GM19463 (cell line): ENCODE results near the gene TMEM114.

Experiments
- ATAC-seq: cut with Tn5 transposase; IDR thresholded peaks from one replicate; pipeline ENCODE4 v1.9.1; 2021; ENCODE audit warnings: mild to moderate bottlenecking, moderate library complexity; ENCODE audit not compliant: unreplicated experiment

TMEM114 gene

DNA sequence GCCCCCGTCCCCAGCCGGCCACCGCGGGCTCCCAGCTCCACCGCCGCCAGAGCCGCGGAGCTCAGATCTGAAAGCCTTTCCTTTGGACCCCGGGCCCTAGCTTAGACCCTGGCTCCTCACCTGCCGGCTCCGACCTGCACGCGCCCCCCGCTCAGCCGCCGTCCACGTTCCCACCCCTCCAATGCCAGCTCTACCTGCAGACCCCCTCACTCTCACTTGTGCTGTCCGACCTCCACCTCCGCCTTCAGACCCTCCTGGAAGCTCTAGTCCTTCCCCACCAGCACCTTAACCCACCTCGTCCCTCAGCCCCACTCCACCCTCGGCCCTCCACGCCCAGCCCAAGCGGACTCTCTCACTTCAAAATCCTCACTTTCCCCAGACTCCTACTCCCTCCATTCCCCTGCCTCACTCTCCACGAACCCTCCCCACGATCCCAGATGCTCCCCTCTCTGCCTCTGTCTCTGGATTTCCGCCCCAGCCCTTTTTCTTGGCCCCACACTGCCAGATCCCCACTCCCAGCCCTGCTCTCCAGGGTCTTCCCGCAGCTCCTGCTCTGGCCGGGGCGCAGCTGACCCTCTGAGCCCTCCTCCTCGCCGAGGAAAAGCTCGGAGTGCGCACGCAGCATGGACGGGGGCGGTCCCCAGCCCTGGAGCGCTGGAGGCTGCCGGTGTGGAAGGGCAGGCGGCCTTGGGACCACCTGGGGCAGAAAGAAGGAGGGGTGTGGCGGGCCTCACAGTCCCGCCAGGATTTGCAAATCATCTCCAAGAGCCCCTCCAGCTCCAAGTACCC is at the start of gene TMEM114:
Gene TMEM114, minus strand, starts transcription at position 612 of the 789 bp plus-strand sequence. CDS start 673 bp downstream, outside the sequence.
- no peak for ATAC-seq

DNA sequence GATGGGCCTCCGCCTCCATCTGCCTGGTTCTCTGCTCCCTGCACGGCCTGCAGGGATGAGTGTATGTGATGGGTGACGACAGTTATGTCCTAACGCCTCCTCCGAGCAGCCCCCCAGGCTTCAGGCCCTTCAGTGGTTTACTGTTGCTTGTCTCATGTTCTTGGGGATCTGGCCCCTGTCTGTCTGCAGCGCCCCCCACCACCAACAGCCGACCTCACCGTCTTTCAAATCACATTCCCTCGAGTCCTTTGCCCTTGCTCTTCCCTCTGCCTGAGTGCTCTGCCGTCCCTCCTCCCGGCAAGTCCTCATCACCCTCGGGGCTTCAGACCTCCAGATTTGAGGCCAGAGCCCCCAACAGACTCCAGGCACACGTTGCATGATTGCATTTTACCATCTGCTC is 49.4 kb upstream of the TMEM114 start:
- no peak for ATAC-seq

DNA sequence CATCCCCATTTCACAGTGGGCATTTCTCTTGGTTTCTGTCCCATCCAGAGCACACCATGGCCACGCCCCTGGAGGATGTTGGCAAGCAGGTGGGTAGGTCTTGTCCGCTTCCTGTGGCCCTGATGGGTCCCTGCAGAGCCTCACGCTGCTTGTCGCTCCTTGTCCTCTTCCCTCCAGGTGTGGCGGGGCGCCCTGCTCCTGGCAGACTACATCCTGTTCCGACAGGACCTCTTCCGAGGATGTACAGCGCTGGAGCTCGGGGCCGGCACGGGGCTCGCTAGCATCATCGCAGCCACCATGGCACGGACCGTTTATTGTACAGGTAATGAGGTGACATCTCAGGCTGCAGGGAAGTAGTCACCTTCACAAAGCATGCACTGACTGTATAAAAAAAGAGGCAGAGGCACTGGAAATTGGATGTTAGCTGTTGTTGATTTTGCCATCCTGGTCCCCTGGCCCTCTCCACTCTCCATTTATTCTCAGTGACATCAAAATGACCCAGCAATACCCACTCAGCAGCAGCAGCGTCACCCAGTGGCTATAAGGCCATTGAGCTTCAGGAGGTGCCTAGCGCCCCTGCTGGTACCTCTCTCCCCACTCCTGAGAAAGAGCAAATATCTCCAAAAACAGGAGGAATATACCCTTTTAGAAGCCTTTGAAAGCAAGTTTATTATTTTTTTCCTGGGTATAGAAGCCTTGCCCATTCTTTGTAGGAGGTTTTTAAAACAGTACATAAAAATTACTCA is 44.9 kb upstream of the TMEM114 start:
- ATAC-seq: no peak

DNA sequence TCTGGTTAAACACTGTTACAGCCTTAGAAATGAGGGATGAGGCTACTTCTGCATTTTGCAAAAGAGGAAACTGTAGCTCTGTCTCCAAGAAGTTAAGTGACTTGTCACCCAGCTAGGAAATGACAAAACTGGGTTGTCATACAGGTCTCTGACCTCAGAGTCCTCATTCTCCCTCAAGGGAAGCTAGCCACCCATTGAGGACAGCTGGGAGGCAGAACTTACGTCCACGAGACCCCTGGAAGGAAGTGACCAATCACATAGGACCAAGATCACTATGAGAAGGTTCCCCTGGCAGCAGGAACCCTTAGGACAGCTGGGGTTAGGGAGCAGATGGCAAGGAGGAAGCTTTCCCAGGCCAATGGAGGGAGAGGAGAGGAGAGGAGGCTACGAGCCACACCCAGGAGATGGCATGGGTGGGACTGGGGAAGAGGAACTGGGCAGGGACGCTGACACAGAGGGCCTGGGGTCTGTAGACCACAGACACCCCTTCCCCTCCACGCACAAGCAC is 42.4 kb upstream of the TMEM114 start:
- ATAC-seq: no peak

DNA sequence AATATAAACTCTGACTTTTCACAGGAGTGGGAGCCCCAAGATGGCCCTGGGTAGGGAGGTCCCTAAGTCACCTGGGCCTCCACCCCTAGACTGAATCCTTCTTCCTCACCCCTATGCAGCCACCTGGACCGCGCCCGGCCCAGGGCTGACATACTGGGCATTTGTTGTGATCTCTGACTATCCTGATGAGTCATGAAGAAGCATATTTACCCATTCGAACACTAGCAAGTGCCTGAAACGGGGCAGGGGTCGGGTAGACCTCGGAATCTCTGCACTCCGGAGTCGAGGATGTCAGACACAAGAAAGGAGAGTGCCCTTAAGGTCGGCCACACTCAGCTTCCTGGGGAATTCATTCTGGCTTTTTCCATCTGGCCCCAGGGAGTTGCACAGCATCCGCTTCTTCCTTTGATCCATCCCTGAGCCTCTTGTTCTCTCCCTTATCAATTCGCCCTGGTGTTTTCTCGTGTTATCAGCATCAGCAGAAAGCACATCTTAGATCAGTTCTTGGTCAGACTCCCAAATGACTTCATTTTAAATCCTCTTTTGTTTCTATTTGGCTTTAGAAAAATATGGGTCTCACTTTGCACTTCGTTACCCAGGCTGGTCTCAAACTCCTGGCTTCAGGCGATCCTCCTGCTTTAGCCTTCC is 41.6 kb upstream of the TMEM114 start:
- ATAC-seq: no peak

DNA sequence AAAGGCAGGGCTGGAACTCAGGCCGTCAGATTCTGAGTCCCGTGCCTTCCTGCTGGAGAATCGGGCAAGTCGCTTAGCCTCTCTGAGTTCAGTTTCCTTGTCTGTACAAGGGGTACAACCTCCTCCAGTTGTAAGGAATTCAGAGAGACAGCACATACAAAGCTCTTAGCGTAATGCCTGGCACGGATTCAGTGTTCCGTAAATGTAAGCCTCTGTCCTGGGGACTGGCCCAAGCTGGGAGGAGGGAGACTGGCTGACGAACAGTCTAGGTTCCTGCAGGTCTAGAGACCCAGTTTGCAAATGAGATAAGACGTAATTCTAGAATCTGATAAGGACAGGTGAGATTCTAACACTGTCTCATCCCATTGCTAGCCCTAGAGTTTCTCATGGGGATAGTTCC is 41.1 kb upstream of the TMEM114 start:
- no peak for ATAC-seq

DNA sequence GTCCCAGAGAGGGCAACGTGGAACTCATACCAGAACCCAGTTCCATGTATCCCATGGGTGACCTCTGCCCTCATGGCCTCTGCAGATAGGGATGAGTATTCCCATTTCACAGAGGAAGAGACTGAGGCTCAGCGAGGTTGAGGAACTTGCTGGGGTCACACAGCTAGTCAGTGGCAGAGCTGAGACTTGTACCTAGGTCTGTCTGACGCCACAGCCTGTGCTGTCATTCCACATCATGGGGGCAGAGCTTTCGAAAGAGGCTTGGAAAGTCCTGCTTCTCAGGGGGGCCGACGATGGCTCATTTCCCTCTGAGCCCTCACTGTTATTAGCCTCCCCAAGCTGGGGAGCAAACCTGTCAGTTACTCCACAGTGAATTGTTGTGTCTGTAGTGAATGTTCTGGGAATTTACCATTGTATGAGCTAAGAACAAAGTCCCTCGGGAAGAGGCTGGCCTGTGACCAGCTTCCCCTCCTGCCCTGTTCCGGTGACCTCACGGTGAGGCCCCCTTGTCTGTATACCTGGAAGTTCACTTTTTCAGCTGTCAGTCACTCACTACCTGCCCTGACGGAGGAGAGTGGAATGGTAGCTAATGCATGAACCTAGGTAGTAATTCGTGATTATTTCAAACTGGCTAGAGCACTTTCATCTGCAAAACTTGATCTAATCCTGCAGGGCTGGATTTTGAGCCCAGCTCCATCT is 40.1 kb upstream of the TMEM114 start:
- no peak for ATAC-seq

DNA sequence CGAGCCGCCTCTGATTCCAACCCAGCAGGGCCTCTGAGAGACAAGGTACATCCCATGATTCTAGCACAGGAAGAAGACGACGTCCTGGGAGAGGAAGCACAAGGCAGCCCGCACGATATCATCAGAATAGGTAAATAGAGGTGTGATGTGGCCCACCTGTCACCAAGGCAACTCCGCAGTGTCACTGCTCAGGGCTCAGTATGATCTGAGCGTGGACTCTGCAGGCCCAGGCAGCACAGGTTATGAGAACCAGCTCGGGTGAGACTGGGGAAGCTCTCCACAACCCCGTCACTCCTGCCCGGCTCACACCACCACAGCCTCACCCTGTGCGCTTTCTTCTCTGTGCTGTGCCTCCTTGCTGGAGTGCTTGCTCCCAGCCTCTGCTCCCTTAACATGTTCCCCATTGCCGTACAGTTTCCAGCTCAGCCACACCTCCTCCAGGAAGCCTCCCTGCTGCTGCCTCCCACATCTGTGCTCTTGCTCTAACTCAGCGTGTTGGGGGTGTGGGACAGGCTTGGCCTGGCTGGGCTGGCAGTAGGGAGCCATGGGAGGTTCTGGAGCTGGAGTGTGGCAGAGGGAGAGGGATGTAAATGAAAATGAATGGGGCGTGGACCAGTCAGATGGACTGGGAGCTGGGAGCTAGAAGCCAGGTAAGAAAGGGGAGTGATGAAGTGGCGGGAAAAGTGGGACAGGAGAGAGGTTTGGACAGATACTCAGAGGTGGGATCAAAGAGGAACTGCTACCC is 38.8 kb upstream of the TMEM114 start:
- ATAC-seq: no peak

DNA sequence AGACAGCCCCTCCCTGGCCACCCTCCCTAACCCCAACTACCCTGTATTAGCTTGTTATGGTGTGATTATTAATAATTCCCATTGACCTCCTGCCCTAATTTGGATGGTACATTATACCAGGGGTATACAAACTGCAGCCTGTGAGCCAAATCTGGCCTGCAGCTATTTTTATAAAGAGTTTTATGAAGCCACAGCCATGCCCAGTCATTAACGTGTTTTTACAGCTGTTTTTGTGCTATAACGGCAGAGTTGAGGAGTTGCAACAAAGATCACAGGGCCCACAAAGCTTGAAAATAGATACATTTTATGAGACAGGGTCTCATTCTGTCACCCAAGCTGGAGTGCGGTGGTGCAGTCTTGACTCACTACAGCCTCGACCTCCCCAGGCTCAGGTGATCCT is 37.1 kb upstream of the TMEM114 start:
- no peak for ATAC-seq

DNA sequence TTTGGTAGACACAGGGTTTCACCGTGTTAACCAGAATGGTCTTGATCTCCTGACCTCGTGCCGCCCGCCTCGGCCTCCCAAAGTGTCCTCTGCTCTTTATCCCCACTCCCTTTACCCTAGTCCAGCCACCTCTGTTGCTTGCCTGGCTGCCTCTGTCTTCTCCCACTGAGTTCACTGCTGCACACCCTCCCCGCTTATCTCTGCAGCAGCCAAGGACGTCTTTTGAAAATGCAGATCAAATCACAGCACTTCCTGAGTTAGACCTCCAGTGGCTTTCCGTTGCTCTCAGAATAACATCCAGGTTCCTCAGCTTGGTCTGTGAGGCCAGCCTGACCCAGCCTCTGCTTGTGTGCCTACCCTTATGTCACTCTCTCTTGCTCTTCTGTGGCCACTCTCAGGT is 36.6 kb upstream of the TMEM114 start:
- no peak for ATAC-seq

DNA sequence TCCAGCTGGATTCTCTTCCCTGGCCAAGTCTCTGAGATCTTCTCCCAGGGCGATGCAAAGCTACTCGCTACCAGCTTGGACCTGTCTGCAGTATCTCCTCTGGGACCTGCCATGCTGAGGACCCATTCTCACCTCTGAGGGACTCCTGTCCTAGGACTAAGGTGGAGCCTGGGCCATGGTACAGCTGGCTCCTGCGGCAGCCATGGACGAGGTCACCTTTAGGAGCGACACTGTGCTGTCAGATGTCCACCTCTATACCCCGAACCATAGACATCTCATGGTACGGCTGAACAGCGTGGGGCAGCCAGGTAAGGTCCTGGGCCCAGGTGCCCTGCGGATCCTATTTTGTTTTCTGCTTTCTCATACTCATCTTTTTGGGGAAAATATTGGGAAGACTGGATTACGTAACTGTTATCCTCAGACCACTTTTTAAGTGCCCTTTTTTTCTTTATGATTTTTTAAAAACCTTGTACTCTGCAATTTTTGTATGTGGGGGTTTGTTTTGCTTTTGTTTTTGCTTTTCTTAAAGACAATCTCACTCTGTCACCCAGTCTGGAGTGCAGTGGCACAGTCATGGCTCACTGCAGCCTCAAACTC is 35.3 kb upstream of the TMEM114 start:
- ATAC-seq: no peak

DNA sequence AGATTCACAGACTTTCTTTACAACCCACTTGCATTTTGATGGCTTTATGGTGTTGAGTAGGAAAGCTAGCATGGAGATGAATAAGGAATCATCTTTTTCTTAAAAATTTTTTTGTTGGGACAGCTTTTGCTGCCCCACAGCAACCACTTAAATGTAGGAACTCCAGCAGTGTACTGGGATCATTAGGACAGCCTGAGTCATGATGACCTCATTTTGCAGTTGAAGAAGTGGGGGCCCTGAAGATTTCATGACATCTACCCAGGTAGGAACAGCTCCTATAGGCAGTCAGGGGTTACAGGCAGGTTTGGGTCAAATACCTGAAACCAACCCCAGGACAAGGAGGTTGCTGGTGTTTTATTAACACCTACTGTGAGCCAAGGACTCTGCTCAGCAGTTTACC is 33.3 kb upstream of the TMEM114 start:
- ATAC-seq: no peak

DNA sequence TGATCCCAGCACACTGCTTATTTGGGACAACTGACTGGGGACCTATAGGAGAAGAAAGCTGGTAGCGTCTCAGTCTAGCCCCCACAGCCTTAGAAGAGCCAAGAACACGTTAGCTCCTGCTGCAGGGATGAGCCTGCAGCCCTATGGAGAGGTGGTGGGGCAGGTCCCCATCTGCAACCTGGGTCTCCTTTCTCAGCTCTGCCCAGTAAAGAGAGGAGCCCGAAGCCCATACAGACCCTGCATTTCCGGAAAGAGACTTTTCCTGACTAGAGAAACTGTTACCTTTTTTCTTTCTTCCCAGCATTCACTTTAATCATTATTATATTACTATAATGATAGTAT is 32.0 kb upstream of the TMEM114 start:
- no peak for ATAC-seq

DNA sequence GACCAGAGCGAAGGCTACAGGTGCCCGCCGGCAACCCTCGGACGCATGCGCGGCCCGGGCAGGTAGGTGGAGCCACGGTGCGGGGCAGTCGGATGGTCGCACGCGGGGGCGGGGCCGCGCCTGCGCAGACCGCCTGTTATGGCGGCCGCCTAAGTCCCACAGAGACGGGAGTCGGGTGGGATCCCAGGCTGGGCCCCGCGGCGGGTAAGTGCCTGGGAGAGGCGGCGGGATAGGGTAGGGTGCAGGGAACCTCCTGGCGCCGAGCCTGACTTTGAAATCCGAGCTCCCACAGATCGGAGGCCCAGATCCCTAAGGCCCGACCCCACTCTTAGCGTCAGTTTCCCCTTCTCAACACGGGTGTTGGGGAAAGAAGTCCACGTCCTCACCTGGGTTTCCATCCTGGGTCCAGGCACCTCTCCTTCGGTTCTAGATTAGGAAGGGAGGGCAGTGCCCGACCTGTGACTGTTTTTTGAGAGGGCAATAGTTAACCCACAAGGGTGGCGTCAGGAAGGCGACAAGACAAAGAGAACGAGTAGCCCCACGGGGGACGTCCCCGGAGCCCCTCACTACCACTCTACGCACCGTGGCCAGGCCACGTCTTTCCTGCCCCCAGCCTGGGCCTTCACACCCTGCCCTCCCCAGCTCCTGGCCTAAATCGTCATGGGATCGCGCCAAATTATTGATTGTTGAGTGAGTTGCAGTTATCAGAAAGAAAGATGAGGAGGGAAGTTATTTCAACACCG is 31.4 kb upstream of the TMEM114 start, which contains the start of gene METTL22:
Gene METTL22, plus strand, starts transcription at position 127 of the 743 bp plus-strand sequence. CDS start 3,968 bp downstream, outside the sequence.
- peak; percentile 96 for ATAC-seq

DNA sequence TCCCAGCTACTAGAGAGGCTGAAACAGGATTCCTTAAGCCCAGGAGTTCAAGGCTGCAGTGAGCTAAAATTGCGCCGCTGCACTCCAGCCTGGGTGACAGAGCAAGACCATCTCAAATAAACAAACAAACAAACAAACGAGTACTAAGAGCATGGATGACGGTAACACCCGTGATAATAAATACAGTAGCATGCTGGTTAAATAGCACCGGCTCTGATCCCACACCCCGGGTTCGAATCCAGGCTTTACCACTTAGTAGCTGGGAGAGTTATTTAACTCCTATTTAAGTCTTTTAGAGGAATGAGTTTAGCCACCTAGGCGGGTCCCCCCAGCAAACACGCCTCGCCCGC is 30.9 kb upstream of the TMEM114 start:
- no peak for ATAC-seq

DNA sequence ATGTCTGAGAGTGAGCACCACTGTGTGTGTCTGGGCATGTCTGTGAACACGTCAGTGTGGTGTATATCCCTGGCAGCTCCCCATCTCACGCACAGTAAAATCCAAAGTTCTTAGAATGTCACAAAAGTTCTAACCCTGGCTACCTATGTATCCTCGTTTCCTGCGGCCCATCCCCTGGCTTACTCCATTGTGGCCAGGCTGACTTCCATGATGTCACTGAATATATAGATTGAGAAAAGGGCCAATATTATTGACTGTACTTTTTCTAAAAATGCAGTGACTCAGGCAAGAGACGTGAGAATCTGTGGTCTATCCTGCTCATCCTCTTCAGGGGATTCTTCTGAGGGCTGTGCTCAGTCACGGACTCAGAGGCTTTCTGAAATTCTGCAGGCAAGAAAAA is 30.2 kb upstream of the TMEM114 start:
- ATAC-seq: no peak

DNA sequence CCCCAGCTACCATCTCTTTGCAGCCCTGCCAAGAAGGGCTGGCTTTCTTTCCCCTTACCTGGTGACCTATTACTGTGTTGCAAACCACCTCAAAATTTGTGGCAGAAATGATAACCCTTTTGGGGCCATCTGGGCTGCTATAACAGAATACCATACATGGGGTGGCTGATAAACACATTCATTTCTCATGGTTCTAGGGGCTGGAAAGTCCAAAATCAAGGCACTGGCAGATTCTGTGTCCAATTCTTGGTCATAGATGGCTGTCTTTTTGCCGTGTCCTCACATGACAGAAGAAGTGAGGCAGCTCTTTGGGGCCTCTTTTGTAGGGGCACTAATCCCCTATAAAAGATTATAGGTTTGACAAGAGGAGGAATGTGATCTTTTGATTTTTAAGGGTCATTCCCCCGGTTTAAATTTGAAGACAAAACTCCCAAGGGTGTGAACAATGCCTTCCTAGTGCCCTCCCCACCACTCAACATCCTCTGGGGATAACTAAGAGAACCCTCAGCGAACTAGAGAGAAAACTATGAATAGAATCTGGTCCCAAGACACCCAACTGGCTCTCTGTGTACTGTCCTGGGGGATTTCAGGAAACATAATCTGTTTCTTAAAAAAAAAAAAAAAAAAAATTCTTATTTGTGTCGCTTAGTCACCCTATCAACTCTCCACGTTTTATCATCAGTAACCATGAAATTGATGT is 29.5 kb upstream of the TMEM114 start:
- ATAC-seq: no peak

DNA sequence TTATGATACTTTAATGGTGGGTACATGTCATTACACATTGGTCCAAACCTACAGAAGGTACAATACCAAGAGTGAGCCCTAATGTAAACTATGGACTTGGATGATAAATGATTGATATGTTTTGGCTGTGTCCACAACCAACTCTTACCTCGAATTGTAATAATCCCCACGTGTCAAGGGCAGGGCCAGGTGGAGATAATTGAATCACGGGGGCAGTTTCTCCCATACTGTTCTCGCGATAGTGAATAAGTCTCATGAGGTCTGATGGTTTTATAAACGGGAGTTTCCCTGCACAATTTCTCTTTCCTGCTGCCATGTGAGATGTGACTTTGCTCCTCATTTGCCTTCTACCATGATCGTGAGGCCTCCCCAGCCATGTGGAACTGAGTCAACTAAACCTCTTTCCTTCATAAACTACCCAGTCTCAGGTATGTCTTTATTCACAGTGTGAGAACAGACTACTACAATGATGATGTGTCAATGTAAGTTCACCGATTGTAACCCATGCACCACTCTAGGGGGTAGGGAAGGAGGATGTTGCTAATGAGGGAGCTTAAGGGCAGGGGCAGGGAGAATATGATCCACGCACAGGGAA is 24.2 kb upstream of the TMEM114 start:
- ATAC-seq: no peak
